Measurements from ENCODE around the gene COX6B2.
"Not testable (repeated sequence)": the region's sequence is repeated elsewhere in the genome, so short reads cannot be mapped to it uniquely, and the experiment has no call there.

COX6B2 gene

GRCh38 chr19:55345818-55346724, 8.4 kb downstream of the COX6B2 start:
- Mint-ChIP-seq H3K27ac (peak overlapping the region; percentile 17), H3K9me3 (no peaks in the 10 kb centered on the region)

GRCh38 chr19:55345101-55345817, 9.3 kb downstream of the COX6B2 start:
- H3K27me3 Mint-ChIP-seq, result no peaks in the 10 kb centered on the region
- peak overlapping the region; percentile 17 for H3K27ac Mint-ChIP-seq
- H3K4me1 Mint-ChIP-seq (ENCODE audit: low read depth), result peaks cover 23% of the 10 kb centered on the region
- intact Hi-C loops (cut with micrococcal nuclease), result no loop called here
- H3K4me3 Mint-ChIP-seq, result no peak overlapping the region
- peaks cover 73% of the 10 kb centered on the region for H3K36me3 Mint-ChIP-seq (ENCODE audit: low read depth)
- H3K9me3 Mint-ChIP-seq, result no peaks in the 10 kb centered on the region

More at GRCh38 chr19:55345818-55346724, 8.4 kb downstream of the COX6B2 start:
- Mint-ChIP-seq H3K4me1 (ENCODE audit: low read depth) (peaks cover 15% of the 10 kb centered on the region), H3K36me3 (ENCODE audit: low read depth) (peaks cover 67% of the 10 kb centered on the region), H3K27me3 (peaks cover under 1% of the 10 kb centered on the region), H3K4me3 (no peak overlapping the region)
- intact Hi-C loops (cut with micrococcal nuclease), result no loop called here

GRCh38 chr19:55344444-55344843, 10.1 kb downstream of the COX6B2 start:
- Mint-ChIP-seq H3K4me3 (no peak overlapping the region), H3K36me3 (ENCODE audit: low read depth) (peaks cover 80% of the 10 kb centered on the region), H3K4me1 (ENCODE audit: low read depth) (peaks cover 31% of the 10 kb centered on the region), H3K27me3 (no peaks in the 10 kb centered on the region), H3K9me3 (no peaks in the 10 kb centered on the region), H3K27ac (no peak overlapping the region)
- intact Hi-C loops (cut with micrococcal nuclease), result no loop called here

GRCh38 chr19:55341595-55342531, 12.7 kb downstream of the COX6B2 start:
- no peak overlapping the region for H3K27ac Mint-ChIP-seq
- no peaks in the 10 kb centered on the region for H3K9me3 Mint-ChIP-seq
- H3K4me3 Mint-ChIP-seq, result peak overlapping the region; percentile 27
- intact Hi-C loops (cut with micrococcal nuclease), result no loop called here
- H3K4me1 Mint-ChIP-seq (ENCODE audit: low read depth), result peaks cover 39% of the 10 kb centered on the region
- peaks cover 1% of the 10 kb centered on the region for H3K27me3 Mint-ChIP-seq
- peaks cover 67% of the 10 kb centered on the region for H3K36me3 Mint-ChIP-seq (ENCODE audit: low read depth)

- Mint-ChIP-seq H3K4me3 (peak overlapping the region; percentile 90), H3K27me3 (peaks cover 3% of the 10 kb centered on the region), H3K27ac (peak overlapping the region; percentile 91), H3K36me3 (ENCODE audit: low read depth) (peaks cover 61% of the 10 kb centered on the region), H3K4me1 (ENCODE audit: low read depth) (peaks cover 39% of the 10 kb centered on the region), H3K9me3 (no peaks in the 10 kb centered on the region)
- intact Hi-C loops (cut with micrococcal nuclease), result no loop called here
Measured at GRCh38 chr19:55341171-55341588, 13.3 kb downstream of the COX6B2 start.

- Mint-ChIP-seq H3K9me3 (no peaks in the 10 kb centered on the region), H3K36me3 (ENCODE audit: low read depth) (peaks cover 57% of the 10 kb centered on the region), H3K27me3 (peaks cover 3% of the 10 kb centered on the region), H3K4me3 (peak overlapping the region; percentile 90), H3K4me1 (ENCODE audit: low read depth) (peaks cover 39% of the 10 kb centered on the region), H3K27ac (peak overlapping the region; percentile 91)
- intact Hi-C loops (cut with micrococcal nuclease), result no loop called here
Measured at GRCh38 chr19:55340784-55341147, 13.8 kb downstream of the COX6B2 start.

- Mint-ChIP-seq H3K27me3 (peaks cover 3% of the 10 kb centered on the region), H3K9me3 (no peaks in the 10 kb centered on the region), H3K4me1 (ENCODE audit: low read depth) (peaks cover 33% of the 10 kb centered on the region), H3K27ac (peak overlapping the region; percentile 91), H3K4me3 (peak overlapping the region; percentile 90), H3K36me3 (ENCODE audit: low read depth) (peaks cover 50% of the 10 kb centered on the region)
- intact Hi-C loops (cut with micrococcal nuclease), result loop anchor here (2.0 to 5.0 kb wide), 3 partner anchors 15 to 47 kb away; partner anchors contain the start of genes RPL28 and TMEM150B
Measured at GRCh38 chr19:55339889-55340783, 14.4 kb downstream of the COX6B2 start.

- Mint-ChIP-seq H3K4me3 (peak within 1 kb of the TSS; percentile 90), H3K27me3 (peaks cover 3% of the 10 kb centered on the region), H3K36me3 (ENCODE audit: low read depth) (peaks cover 42% of the 10 kb centered on the region), H3K9me3 (no peaks in the 10 kb centered on the region), H3K4me1 (ENCODE audit: low read depth) (peaks cover 32% of the 10 kb centered on the region), H3K27ac (peak within 1 kb of the TSS; percentile 91)
- intact Hi-C loops (cut with micrococcal nuclease), result loop anchor here (2.0 to 5.0 kb wide), 3 partner anchors 14 to 48 kb away; partner anchors contain the start of genes RPL28 and TMEM150B
Measured at GRCh38 chr19:55339105-55339888, 15.2 kb downstream of the COX6B2 start, which contains the start of gene KMT5C. KMT5C (plus strand) TSS chr19:55339876; CDS start chr19:55341937, 2,061 bp downstream.

GRCh38 chr19:55336101-55336500, 18.4 kb downstream of the COX6B2 start:
- Mint-ChIP-seq H3K4me3 (no peak overlapping the region), H3K27me3 (peaks cover 3% of the 10 kb centered on the region), H3K36me3 (ENCODE audit: low read depth) (peaks cover 13% of the 10 kb centered on the region), H3K9me3 (no peaks in the 10 kb centered on the region), H3K27ac (no peak overlapping the region), H3K4me1 (ENCODE audit: low read depth) (peaks cover 36% of the 10 kb centered on the region)
- intact Hi-C loops (cut with micrococcal nuclease), result loop anchor here (5.0 kb wide), 1 partner anchor 51 kb away; the partner anchor contains the start of gene RPL28

GRCh38 chr19:55333870-55334269, 20.6 kb downstream of the COX6B2 start:
- peaks cover 32% of the 10 kb centered on the region for H3K4me1 Mint-ChIP-seq (ENCODE audit: low read depth)
- intact Hi-C loops (cut with micrococcal nuclease), result no loop called here
- H3K27me3 Mint-ChIP-seq, result peaks cover 3% of the 10 kb centered on the region
- no peak overlapping the region for H3K4me3 Mint-ChIP-seq
- H3K36me3 Mint-ChIP-seq (ENCODE audit: low read depth), result no peaks in the 10 kb centered on the region
- no peaks in the 10 kb centered on the region for H3K9me3 Mint-ChIP-seq
- H3K27ac Mint-ChIP-seq, result no peak overlapping the region

GRCh38 chr19:55329791-55330190, 24.7 kb downstream of the COX6B2 start:
- H3K9me3 Mint-ChIP-seq; H3K36me3 Mint-ChIP-seq (ENCODE audit: low read depth); H3K27me3 Mint-ChIP-seq; H3K4me3 Mint-ChIP-seq; intact Hi-C loops (cut with micrococcal nuclease): not testable (repeated sequence)
- Mint-ChIP-seq H3K4me1 (ENCODE audit: low read depth) (peaks cover 54% of the 10 kb centered on the region), H3K27ac (peak overlapping the region; percentile 54)

- H3K27me3 Mint-ChIP-seq; H3K36me3 Mint-ChIP-seq (ENCODE audit: low read depth); H3K9me3 Mint-ChIP-seq; H3K4me3 Mint-ChIP-seq; intact Hi-C loops (cut with micrococcal nuclease): not testable (repeated sequence)
- Mint-ChIP-seq H3K27ac (peak overlapping the region; percentile 55), H3K4me1 (ENCODE audit: low read depth) (peaks cover 58% of the 10 kb centered on the region)
Measured at GRCh38 chr19:55328774-55329318, 25.7 kb downstream of the COX6B2 start.
